GM21381 (cell line): ENCODE results near the gene PLAAT4.
A peak's percentile ranks its signal among the peaks of the same experiment; 100 is the strongest.
"Not testable (repeated sequence)": the region's sequence is repeated elsewhere in the genome, so short reads cannot be mapped to it uniquely, and the experiment has no call there.

Experiments
- ATAC-seq: cut with Tn5 transposase; IDR thresholded peaks from one replicate; pipeline ENCODE4 v1.9.1; 2021; ENCODE audit warnings: mild to moderate bottlenecking, moderate library complexity; ENCODE audit not compliant: unreplicated experiment

The PLAAT4 gene

DNA sequence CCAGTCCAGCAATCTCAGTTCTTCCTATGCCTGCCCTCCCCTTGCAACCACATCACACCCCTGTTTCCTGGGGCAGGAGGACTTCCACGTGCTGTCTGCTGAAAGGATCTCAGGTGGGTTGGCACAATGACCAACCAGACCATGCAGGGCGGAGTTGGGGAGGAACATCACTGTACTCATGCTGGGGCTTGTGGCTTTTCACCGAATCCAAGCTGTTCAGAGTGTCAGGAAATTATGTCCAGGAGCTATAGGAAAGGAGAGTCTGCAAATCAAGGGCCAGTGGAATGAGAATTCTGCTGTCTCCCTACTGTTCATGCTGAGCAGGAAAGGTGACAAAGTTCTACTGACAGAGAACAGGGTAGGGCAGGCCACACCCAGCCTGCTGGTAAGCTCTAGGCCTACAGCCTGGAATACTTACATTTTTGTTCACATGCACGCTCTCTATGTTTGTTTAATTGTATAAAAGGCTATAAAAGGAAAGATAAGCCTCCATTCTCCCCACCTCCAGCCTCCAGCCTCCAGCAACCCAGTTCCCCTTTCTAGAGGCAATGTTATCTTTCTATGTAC, 28.3 kb downstream of the PLAAT4 start:
- ATAC-seq, result no peak

DNA sequence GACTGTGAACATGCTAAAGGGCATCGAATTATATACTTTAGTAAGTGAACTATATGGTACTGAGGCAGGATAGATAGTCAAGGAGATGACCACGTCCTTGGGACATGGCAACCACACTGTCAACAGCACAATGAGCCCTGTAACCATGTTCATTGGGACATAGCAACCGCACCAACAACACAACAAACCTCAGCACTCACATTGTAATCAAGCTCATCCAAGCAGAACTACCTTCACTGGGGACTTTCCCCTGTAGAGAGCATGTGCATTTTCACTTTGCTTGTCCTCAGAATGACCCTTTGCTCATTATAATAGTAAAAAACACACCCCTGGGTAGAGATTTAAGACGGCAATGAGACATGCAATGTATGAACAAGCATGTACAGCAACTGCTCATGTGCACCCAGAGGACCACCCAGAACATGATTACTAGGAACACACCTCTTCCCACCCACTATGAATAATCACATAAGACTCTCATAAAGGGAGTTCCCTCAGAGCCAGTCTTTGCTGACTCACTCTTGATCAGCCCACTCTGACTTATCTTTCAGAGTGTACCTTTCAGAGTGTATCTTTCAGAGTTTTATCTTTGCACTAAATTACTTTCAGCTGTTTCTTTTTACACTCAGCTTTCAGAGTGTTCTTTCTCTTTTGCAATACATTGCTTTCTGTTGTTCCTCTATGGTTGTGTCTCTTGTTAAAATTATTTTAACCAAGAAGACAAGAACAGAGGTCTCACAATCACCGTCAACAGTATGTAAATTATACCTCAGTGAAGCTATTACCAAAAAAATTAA, 30.6 kb downstream of the PLAAT4 start:
- ATAC-seq, result peak; percentile 69

DNA sequence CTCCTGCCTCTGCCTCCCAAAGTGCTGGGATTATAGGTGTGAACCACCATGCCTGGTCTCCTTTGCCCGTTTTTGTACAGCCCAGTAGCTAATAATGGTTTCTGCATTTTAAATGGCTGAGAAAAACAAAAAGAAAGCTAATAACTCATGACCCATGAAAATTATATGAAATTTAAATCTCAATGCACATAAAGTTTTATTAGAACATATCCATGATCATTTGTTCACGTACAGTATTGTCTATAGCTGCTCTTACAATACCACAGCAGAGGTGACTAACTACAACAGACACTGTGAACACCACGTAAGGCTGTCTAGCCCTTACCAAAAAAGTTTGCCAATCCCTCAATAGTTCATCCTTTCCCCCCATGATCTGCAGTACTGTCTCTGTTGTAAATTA, 33.0 kb downstream of the PLAAT4 start:
- no peak for ATAC-seq

DNA sequence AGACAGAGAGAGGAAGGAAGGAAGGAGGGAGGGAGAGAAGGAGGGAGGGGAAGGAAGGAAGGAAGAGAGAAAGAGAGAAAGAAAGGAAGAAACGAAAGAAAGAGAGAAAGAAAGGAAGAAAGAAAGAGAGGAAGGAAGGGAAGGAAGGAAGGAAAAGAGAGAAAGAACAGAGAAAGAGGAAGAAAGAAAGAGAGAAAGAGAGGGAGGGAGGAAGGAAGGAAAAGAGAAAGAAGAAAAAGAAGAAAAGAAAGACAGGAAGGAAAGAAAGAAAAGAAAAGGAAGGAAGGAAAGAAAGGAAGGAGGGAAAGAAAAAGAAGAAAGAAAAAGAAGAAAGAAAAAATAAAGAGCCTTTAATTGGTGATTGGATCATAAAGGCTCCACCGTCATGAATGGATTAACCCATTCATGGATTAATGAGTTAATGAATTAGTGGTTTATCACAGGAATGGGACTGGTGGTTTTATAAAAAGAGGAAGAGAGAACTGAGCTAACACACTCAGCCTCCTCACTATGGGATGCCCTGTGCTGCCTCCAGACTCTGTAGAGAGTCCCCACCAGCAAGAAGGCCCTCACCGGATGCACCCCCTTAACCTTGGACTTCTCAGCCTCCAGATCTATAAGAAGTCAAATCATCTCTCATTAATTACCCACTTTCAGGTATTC, 35.5 kb downstream of the PLAAT4 start:
- ATAC-seq, result no peak

DNA sequence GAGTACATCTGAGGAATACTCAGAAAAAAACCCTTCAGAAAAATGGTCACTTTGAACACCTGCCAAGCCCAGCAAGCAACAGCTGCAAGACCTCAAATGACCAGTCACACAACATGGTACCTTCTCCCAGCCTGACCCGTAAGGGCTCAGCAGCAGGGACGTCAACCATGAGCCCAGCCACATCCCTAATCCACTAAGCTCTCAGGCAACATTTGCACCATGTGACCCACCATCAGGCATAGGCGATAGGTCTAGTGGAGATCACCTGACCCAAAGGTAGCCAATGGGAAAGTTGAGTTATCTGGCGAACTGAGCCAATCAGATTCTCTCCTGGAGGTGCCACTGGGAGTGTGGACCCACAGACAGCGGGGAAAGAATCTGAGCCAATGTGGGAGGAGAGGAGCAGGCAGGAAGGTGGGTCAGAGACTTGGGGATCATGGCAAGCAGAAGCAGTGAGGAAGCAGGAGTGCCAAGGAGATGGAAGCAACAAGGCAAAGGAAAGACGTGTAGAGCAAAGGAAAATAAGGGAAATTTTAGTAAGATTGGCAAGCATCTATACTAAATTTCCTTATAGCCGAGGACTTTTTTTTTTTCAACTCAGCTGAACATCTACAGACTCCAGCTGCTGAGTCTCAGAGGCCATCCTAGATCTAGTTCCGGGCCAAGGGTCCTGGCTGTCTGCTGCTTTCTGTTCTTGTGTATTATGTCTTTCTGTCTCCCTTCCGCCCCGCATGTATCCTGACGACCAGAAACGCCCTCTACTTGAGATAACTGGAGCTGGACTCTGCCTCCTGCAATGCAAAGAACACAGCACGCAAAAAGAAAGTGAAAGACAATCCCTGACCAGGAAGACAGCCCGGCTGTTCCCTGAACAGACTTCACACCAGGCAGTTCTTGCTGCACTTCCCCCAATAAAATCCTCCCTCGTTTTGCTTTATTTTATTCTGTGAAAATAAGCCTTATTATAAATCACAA, 37.6 kb downstream of the PLAAT4 start:
- ATAC-seq, result no peak

DNA sequence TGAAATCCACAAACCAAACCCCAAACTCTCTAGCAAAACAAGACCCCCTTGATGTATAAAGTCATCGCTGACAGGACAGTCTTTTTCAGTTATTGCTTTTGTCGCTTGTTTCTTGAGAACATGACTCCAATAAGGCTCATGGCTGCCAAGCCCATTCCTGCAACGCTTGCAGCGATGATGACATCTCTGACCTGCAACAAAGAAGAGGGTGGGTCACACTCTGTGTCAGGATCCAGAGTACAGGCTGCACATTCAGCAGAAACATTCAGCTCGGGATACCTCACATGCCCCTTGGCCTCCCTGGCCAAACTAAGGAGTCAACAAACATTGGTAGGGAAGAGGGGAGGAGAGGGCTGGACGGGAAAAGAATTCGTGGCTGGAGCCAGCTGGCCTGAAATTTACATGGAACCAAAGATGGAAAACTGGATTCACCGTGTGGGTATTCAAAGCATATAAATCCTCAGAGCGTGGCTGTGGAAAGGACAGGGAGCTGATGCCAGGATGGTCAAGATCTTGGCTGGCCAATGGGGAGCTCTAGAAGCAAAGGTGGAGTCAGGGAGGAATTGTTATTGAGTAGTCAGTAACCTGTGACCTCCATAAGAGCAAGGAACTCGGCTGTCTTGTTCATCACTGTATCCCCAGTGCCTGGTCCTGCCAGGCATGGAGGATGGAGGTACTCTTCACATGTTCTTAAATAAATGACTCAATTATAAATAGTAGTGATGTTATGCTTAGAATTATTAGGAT, 38.4 kb downstream of the PLAAT4 start:
- ATAC-seq, result no peak

DNA sequence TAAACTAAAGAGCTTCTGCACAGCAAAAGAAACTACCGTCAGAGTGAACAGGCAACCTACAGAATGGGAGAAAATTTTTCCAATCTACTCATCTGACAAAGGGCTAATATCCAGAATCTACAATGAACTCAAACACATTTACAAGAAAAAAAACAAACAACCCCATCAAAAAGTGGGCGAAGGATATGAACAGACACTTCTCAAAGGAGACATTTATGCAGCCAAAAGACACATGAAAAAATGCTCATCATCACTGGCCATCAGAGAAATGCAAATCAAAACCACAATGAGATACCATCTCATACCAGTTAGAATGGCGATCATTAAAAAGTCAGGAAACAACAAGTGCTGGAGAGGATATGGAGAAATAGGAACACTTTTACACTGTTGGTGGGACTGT, 42.3 kb downstream of the PLAAT4 start:
- ATAC-seq, result not testable (repeated sequence)

DNA sequence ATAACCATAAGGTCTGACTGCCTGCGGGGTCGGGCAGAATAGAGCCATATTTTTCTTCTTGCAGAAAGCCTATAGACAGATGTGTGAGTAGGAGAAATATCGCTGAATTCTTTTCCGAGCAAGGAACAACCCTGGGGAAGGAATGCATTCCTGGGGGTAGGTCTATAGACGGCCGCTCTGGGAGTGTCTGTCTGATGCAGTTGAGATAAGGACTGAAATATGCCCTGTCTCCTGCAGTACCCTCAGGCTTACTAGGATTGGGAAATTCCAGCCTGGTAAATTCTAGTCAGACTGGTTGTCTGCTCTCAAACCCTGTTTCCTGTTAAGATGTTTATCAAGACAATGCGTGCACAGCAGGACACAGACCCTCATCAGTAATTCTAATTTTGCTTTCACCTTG, 44.6 kb downstream of the PLAAT4 start:
- ATAC-seq, result not testable (repeated sequence)

DNA sequence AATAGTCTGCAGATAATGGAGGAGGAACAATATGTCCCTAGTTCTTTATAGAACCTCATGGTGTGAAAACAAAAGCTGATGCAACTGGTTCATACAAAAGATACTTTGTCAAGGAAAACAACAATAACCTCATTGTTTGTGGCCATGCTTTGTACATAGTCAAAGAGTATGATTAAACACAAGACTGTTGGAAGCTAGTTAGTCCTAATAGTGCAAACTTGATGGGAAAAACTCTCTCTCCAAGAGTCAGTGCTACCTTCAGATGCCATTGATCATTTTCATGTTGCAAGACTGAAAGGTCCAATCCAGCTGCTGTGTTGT, 46.7 kb downstream of the PLAAT4 start:
- ATAC-seq, result no peak

DNA sequence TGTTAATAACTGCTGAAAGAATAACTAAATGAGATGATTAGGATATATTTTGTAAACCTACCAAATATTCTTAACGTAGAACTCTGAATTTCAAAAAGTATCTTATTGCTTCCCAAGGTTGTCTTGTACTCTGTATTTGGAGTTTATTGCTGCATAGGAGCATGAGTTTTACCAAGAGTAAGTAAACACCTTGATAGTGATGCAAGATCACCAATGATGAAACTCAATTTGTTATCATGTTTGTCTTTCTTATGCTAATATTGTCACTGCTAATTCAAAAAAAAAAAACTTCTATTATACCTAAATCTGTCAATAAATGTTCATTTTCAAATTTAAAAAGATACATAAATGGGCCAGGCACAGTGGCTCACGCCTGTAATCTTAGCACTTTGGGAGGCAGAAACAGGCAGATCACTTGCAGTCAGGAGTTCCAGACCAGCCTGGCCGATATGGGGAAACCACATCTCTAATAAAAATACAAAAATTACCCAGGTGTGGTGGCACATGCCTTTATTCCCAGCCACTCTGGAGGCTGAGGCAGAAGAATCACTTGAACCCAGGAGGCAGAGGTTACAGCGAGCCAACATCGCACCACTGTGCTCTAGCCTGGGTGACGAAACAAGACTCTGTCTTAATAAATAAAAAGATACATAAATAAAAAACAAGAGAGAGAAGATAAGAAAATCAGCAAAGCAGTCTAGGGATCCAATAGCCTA, 50.0 kb downstream of the PLAAT4 start:
- no peak for ATAC-seq

DNA sequence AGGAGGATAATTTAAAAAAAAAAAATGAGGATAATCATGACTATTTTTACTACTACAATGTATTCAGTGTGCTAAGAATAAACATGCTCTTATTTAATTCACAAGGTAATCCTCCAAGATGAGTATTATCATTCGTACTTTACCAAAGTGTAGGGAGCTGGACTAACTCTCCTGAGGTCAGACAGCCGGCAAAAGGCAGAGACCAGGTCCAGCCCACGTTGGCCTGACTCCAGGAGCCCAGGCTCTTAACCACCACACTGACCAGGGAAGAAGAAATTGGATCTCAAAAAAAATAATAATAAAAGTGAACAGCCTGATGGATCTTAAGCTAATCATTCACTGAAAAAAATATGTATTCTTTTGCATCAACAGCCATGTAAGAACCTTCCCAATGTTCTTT, 52.4 kb downstream of the PLAAT4 start:
- no peak for ATAC-seq

DNA sequence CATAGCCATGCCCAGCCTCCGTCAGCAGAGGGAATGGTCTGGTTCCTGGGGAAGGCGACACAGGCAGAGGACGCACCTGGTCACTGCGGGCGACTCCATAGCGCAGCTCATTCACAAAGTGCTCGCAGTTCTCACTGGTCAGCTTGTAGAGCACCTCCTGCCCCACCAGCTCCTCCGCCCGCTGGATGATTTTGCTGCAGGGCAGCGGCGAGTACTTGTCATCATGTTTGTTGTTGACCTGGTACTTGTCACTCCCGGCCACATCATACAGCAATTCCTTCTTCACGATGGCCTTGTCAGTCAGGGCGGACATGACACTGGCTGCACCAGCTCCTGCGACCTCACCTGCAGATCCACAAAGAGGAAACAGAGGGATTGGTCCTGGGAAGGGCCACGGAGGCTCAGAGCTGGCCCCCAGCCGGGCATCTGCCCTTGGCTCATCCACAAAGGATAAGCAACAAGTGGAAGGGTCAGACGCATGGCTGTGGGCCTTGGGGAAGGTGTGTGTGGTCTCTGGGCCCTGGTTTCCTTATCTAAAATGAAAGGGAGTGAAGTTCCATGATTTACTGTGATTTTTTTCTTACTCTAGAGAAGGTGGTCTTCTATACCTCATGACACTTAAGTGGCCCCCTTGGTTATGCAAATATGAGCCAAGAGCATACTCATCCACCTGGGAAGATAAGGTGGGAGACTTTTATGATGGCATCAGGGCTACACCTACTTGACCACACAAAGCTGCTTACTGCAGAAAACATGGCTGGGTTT, 53.6 kb downstream of the PLAAT4 start:
- no peak for ATAC-seq

DNA sequence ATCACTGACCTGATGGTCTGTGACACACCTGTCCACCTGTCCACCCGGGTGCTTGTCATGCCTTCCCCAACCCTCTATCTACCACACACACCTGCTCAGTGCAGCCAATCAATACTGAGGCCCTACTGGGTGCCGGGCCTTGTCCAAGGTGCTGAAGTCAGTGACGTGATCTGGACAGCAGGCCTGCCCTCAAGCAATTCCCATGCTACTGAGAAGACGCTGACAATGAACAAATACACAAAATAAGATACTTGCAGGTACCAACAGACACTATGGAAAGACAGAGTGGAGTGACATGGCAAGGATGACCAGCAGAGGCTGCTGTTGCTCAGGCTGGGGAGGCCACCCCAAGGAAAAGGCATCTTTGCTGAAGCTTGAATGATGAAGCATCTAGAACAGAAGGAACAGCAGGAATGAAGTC, 56.4 kb downstream of the PLAAT4 start:
- ATAC-seq, result no peak

DNA sequence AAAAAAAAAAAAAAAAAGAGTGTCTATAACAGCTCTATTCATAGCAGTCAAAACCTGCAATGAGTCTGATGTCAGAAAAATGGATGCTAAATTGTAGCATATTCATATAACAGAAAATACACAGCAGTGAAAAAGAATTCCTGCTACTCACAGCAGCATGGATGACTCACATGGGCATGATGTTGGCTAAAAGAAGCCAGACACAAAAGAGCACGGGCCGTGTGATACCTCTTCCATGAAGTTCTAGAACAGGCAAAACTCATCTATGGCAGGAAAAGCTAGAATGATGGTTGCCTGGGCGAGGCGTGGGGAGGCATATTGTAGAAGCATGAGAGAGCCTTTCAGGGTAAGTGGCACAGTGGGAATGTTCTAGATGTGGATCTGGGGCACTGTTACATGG, 58.7 kb downstream of the PLAAT4 start:
- no peak for ATAC-seq
